Activated CD8-positive, alpha-beta memory T cell treated with anti-CD3 and anti-CD28 coated beads, Interleukin-2, amount 10 ng/mL, durations not matched to agents 7 days and 5 days (primary cell): ENCODE results near the gene TRIM41. TPM values are rescaled to one million over a fixed set of nuclear protein-coding genes. Genes with fewer than 3 reads are reported as not detected.

Source experiments
- ATAC-seq: fragments of 150-1000 bp; cut with Tn5 transposase; one replicate; pipeline ENCODE4 v1.10.0; 2021; ENCODE audit warnings: moderate library complexity
- CTCF ChIA-PET: fragments of 350-600 bp; sonication (Branson Sonifier 250); formaldehyde crosslinking; loops from one replicate; lab custom pipeline; 2021; ENCODE audit warnings: antibody characterized with exemption; lab: Charles Lee
- DNase-seq: peaks from one replicate; pipeline ENCODE4 v3.0.0-alpha.2; 2020
- H3K27ac Mint-ChIP-seq: one replicate; pipeline ENCODE4 v1.8.0; 2021; ENCODE audit warnings: mild to moderate bottlenecking, mixed read lengths
- H3K27me3 Mint-ChIP-seq: one replicate; pipeline ENCODE4 v1.8.0; 2021; ENCODE audit warnings: mixed read lengths
- H3K36me3 Mint-ChIP-seq: one replicate; pipeline ENCODE4 v1.8.0; 2021; ENCODE audit warnings: mild to moderate bottlenecking, mixed read lengths
- H3K4me1 Mint-ChIP-seq: one replicate; pipeline ENCODE4 v1.8.0; 2021; ENCODE audit warnings: mixed read lengths
- H3K4me3 Mint-ChIP-seq: one replicate; pipeline ENCODE4 v1.8.0; 2021; ENCODE audit warnings: mild to moderate bottlenecking, moderate library complexity, mixed read lengths
- H3K9me3 Mint-ChIP-seq: one replicate; pipeline ENCODE4 v1.8.0; 2022; ENCODE audit warnings: low read depth, mixed read lengths
- total RNA-seq, 2 experiments: library from RNA; stranded (reverse); gene quantifications; one replicate each; pipeline ENCODE4 v1.2.3, GENCODE V29; 2021

The TRIM41 gene
- total RNA-seq, 2 experiments from 2014 or later = 40.7 to 44.9 TPM

DNA sequence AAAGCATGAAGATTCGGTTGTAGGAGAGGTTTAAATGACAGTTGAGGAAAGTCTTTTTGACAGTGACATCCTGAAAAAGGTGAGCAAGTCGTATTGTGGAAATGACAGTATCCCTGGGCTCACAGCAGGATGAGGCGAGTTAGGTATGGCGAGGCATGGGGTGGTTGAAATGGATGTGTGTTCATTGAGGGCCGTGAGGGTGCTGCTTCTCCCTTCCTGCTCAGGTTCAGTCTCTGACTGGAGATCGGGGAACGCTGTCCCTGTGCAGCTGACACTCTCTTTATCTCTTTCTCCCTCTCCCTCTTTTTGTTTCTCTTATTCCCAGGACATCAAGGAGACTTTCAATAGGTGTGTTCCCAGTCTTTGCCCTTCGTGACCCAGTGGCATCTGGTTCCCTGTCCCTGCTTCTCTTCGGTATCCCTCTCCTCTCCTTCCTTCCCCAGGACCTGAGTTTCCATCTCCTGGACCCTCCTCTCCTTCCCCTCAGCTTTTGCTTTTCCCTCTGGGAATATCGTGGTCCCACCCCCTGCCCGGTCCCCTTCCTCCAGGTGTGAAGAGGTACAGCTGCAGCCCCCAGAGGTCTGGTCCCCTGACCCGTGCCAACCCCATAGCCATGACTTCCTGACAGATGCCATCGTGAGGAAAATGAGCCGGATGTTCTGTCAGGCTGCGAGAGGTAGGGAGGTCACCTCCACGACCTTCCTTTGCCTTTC, 10.2 kb downstream of the TRIM41 start:
- Mint-ChIP-seq H3K36me3 (peaks cover 49% of the 10 kb centered on the region), H3K9me3 (no peaks in the 10 kb centered on the region), H3K4me3 (no peak overlapping the region), H3K4me1 (peaks cover 21% of the 10 kb centered on the region), H3K27me3 (no peaks in the 10 kb centered on the region), H3K27ac (peak overlapping the region; percentile 15)
- CTCF ChIA-PET = no interaction called here
- no peak for ATAC-seq
- DNase-seq = no peak

- H3K27ac Mint-ChIP-seq = no peak overlapping the region
- DNase-seq (no peak), ATAC-seq (no peak)
- peaks cover 55% of the 10 kb centered on the region for H3K36me3 Mint-ChIP-seq
- CTCF ChIA-PET = interaction anchor here (1.0 kb wide), 2 partner anchors 9 to 11 kb away, joined by 3 read pairs; no protein-coding TSS in a partner anchor
- H3K27me3 Mint-ChIP-seq = no peaks in the 10 kb centered on the region
- H3K4me3 Mint-ChIP-seq = no peak overlapping the region
- H3K9me3 Mint-ChIP-seq = no peaks in the 10 kb centered on the region
- peaks cover 26% of the 10 kb centered on the region for H3K4me1 Mint-ChIP-seq
These were observed 10.8 kb downstream of the TRIM41 start for GRCh38 chr5:181233801-181234454.

DNA sequence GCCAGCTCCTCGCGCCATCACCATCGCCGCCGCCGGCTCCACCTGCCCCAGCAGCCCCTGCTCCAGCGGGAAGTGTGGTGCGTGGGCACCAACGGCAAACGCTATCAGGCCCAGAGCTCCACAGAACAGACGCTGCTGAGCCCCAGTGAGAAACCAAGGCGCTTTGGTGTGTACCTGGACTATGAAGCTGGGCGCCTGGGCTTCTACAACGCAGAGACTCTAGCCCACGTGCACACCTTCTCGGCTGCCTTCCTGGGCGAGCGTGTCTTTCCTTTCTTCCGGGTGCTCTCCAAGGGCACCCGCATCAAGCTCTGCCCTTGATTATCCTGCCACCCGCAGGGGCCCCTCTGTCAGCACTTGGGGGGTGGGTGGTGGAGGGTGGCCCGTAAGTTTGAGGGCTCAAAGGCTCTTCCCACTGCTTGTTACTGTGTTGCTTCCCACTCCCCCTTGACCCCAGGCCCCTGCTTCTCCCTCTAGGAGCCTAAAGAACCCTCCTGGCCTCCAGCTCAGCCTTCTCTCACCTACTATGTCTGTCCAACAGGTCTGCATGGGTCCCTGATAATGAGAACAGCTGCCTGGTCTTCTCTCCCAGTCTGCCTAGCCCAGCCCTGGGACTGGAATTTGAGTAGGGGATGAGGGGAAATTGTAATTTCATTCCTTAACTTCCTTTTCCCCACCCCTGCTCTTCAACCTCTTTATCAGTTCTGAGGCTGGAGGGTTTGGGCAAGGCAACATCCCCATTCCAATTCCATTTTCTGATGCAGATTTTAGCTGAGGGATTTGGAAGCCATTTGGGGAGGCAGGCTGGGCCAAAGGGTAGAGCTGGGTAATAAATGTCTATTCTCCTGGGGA, 11.6 kb downstream of the TRIM41 start:
- Mint-ChIP-seq H3K4me3 (no peak overlapping the region), H3K36me3 (peaks cover 59% of the 10 kb centered on the region), H3K27ac (no peak overlapping the region), H3K9me3 (no peaks in the 10 kb centered on the region), H3K4me1 (peaks cover 26% of the 10 kb centered on the region), H3K27me3 (no peaks in the 10 kb centered on the region)
- ATAC-seq = no peak
- DNase-seq = no peak
- CTCF ChIA-PET = interaction anchor here (0.8 to 1.4 kb wide), 5 partner anchors 9 to 14 kb away, joined by 3 to 6 read pairs (median 3); partner anchors contain the start of gene RACK1

GRCh38 chr5:181235323-181235688, 12.2 kb downstream of the TRIM41 start:
- no peak overlapping the region for H3K27ac Mint-ChIP-seq
- peaks cover 63% of the 10 kb centered on the region for H3K36me3 Mint-ChIP-seq
- H3K4me1 Mint-ChIP-seq = peaks cover 27% of the 10 kb centered on the region
- no peaks in the 10 kb centered on the region for H3K9me3 Mint-ChIP-seq
- CTCF ChIA-PET = interaction anchor here (0.8 to 1.4 kb wide), 4 partner anchors 8 to 15 kb away, joined by 3 to 6 read pairs (median 3); partner anchors contain the start of gene RACK1
- DNase-seq (no peak), ATAC-seq (no peak)
- no peak overlapping the region for H3K4me3 Mint-ChIP-seq
- no peaks in the 10 kb centered on the region for H3K27me3 Mint-ChIP-seq

GRCh38 chr5:181235689-181236366, 12.7 kb downstream of the TRIM41 start:
- ATAC-seq (no peak), DNase-seq (no peak)
- Mint-ChIP-seq H3K27me3 (no peaks in the 10 kb centered on the region), H3K27ac (peak overlapping the region; percentile 59), H3K36me3 (peaks cover 68% of the 10 kb centered on the region), H3K4me3 (no peak overlapping the region), H3K9me3 (no peaks in the 10 kb centered on the region), H3K4me1 (peaks cover 30% of the 10 kb centered on the region)
- CTCF ChIA-PET = interaction anchor here (0.8 to 1.4 kb wide), 3 partner anchors 8 to 15 kb away, joined by 3 to 6 read pairs (median 3); partner anchors contain the start of gene RACK1

- CTCF ChIA-PET = interaction anchor here (1.4 kb wide), 1 partner anchor 9 kb away, joined by 3 read pairs; no protein-coding TSS in a partner anchor
- peaks cover 70% of the 10 kb centered on the region for H3K36me3 Mint-ChIP-seq
These were observed 13.4 kb downstream of the TRIM41 start for GRCh38 chr5:181236471-181236870.

GRCh38 chr5:181236954-181237641, 14.0 kb downstream of the TRIM41 start:
- H3K27me3 Mint-ChIP-seq = no peaks in the 10 kb centered on the region
- no peaks in the 10 kb centered on the region for H3K9me3 Mint-ChIP-seq
- peaks cover 43% of the 10 kb centered on the region for H3K4me1 Mint-ChIP-seq
- H3K27ac Mint-ChIP-seq = peak overlapping the region; percentile 11
- peaks cover 74% of the 10 kb centered on the region for H3K36me3 Mint-ChIP-seq
- CTCF ChIA-PET = interaction anchor here (1.4 kb wide), 1 partner anchor 10 kb away, joined by 3 read pairs; no protein-coding TSS in a partner anchor
- DNase-seq = no peak
- H3K4me3 Mint-ChIP-seq = no peak overlapping the region
- no peak for ATAC-seq

More at GRCh38 chr5:181236471-181236870, 13.4 kb downstream of the TRIM41 start:
- Mint-ChIP-seq H3K9me3 (no peaks in the 10 kb centered on the region), H3K4me3 (no peak overlapping the region), H3K27ac (peak overlapping the region; percentile 45), H3K27me3 (no peaks in the 10 kb centered on the region), H3K4me1 (peaks cover 37% of the 10 kb centered on the region)
- ATAC-seq = no peak
- DNase-seq = no peak

- no peak for DNase-seq
- H3K36me3 Mint-ChIP-seq = peaks cover 79% of the 10 kb centered on the region
- CTCF ChIA-PET = interaction anchor here (1.4 kb wide), 1 partner anchor 10 kb away, joined by 3 read pairs; no protein-coding TSS in a partner anchor
- no peak for ATAC-seq
- H3K4me3 Mint-ChIP-seq = no peak overlapping the region
- no peaks in the 10 kb centered on the region for H3K9me3 Mint-ChIP-seq
- no peaks in the 10 kb centered on the region for H3K27me3 Mint-ChIP-seq
- peaks cover 47% of the 10 kb centered on the region for H3K4me1 Mint-ChIP-seq
- peak overlapping the region; percentile 31 for H3K27ac Mint-ChIP-seq
These were observed 14.8 kb downstream of the TRIM41 start for GRCh38 chr5:181237729-181238385.

DNA sequence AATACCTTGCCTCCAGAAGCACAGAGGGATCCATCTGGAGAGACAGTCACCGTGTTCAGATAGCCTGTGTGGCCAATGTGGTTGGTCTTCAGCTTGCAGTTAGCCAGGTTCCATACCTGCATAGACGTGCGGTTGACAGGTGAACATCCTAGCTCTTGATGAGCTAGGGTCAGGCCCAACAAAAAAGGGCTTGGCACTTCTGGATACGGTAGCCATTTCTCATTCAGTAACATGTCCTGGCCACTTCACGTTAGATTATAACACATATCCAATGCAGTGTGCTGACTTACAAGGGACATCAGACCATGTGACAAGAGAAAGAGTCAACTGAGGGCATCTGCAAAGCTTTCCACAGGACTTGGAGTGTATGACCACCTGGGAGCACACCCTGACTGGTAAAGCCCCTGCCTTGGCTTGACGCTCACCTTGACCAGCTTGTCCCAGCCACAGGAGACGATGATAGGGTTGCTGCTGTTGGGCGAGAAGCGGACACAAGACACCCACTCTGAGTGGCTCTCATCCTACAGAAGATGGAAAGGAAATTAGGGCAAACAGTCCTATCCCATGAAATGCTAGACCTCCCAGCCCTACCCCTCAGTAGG, 16.1 kb downstream of the TRIM41 start:
- peak overlapping the region; percentile 68 for H3K27ac Mint-ChIP-seq
- no peak for DNase-seq
- CTCF ChIA-PET = no interaction called here
- no peaks in the 10 kb centered on the region for H3K9me3 Mint-ChIP-seq
- H3K36me3 Mint-ChIP-seq = peaks cover 84% of the 10 kb centered on the region
- peaks cover 49% of the 10 kb centered on the region for H3K4me1 Mint-ChIP-seq
- no peak overlapping the region for H3K4me3 Mint-ChIP-seq
- no peaks in the 10 kb centered on the region for H3K27me3 Mint-ChIP-seq
- no peak for ATAC-seq

- no peaks in the 10 kb centered on the region for H3K27me3 Mint-ChIP-seq
- peak; percentile 45 for ATAC-seq
- peaks cover 62% of the 10 kb centered on the region for H3K4me1 Mint-ChIP-seq
- CTCF ChIA-PET = interaction anchor here (0.7 to 2.7 kb wide), 4 partner anchors 15 to 57 kb away, joined by 3 to 18 read pairs (median 4); partner anchors contain the start of gene TRIM41
- DNase-seq = peak; percentile 83
- H3K27ac Mint-ChIP-seq = peak overlapping the region; percentile 95
- H3K36me3 Mint-ChIP-seq = peaks cover 70% of the 10 kb centered on the region
- H3K9me3 Mint-ChIP-seq = no peaks in the 10 kb centered on the region
- peak overlapping the region; percentile 94 for H3K4me3 Mint-ChIP-seq
These were observed 18.4 kb downstream of the TRIM41 start for GRCh38 chr5:181241393-181241975.

GRCh38 chr5:181242031-181242451, 19.0 kb downstream of the TRIM41 start:
- Mint-ChIP-seq H3K27ac (peak overlapping the region; percentile 95), H3K27me3 (no peaks in the 10 kb centered on the region), H3K36me3 (peaks cover 65% of the 10 kb centered on the region), H3K9me3 (no peaks in the 10 kb centered on the region), H3K4me1 (peaks cover 62% of the 10 kb centered on the region), H3K4me3 (peak overlapping the region; percentile 94)
- ATAC-seq = no peak
- no peak for DNase-seq
- CTCF ChIA-PET = interaction anchor here (0.7 to 2.7 kb wide), 4 partner anchors 16 to 25 kb away, joined by 3 to 18 read pairs (median 8); partner anchors contain the start of genes TRIM41 and TRIM52
